Nephron (organoid): ENCODE measurements around the gene ZNF132.

Experiments used
- H3K27ac Mint-ChIP-seq, 3 experiments: 2 replicates each; pipeline ENCODE4 v1.8.0; 2020; ENCODE audit warnings: mixed read lengths in 3 of 3, mild to moderate bottlenecking in 2 of 3, moderate library complexity in 1 of 3
- H3K27me3 Mint-ChIP-seq: 2 replicates; pipeline ENCODE4 v1.8.0; 2021; ENCODE audit warnings: low read depth, mild to moderate bottlenecking, moderate library complexity, mixed read lengths
- H3K36me3 Mint-ChIP-seq: 2 replicates; pipeline ENCODE4 v1.8.0; 2020; ENCODE audit warnings: low read depth, mixed read lengths
- H3K4me1 Mint-ChIP-seq: 2 replicates; pipeline ENCODE4 v1.8.0; 2020; ENCODE audit warnings: mixed read lengths
- H3K4me3 Mint-ChIP-seq, 3 experiments: 2 replicates each; pipeline ENCODE4 v1.8.0; 2020; ENCODE audit warnings: mild to moderate bottlenecking in 3 of 3, mixed read lengths in 3 of 3, moderate library complexity in 2 of 3
- H3K9me3 Mint-ChIP-seq: 2 replicates; pipeline ENCODE4 v1.8.0; 2020; ENCODE audit warnings: mixed read lengths
- TF ChIP-seq, protein P1 (sequence below), 3 experiments: fragments of 200-600 bp; sonication (generic); IDR thresholded peaks; one replicate each; pipeline ENCODE4 v1.5.0; 2021; ENCODE audit warnings: antibody characterized with exemption in 3 of 3; ENCODE audit not compliant: unreplicated experiment in 3 of 3

ZNF132 gene

DNA sequence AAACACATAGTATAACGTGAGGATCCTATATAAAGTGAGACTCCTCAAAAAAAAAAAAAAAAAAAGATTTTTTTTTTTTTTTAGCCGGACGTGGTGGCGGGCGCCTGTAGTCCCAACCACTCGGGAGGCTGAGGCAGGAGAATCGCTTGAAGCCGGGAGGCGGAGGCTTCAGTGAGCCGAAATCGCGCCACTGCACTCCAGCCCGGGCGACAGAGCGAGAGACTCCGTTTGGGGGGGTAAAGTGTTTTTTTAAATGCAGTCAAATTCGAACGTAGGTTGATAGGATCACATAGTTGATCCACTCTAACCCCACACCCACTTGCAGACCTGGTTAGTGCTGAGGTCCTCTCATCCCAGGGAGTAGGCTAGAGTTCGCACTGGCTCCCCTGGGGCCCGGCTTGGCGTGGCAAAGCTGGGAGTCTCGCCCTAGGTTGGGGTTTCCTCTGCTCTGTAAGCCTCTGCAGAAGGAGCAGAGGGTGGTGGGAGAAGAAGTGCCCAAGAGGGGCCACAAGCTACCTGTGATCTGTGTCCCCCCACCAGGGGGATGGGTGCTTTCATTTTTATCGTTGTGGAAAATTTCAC, 38.0 kb downstream of the ZNF132 start:
- no peak overlapping the region for H3K27ac Mint-ChIP-seq
- peaks cover 22% of the 10 kb centered on the region for H3K4me1 Mint-ChIP-seq
- H3K36me3 Mint-ChIP-seq: peaks cover 15% of the 10 kb centered on the region

DNA sequence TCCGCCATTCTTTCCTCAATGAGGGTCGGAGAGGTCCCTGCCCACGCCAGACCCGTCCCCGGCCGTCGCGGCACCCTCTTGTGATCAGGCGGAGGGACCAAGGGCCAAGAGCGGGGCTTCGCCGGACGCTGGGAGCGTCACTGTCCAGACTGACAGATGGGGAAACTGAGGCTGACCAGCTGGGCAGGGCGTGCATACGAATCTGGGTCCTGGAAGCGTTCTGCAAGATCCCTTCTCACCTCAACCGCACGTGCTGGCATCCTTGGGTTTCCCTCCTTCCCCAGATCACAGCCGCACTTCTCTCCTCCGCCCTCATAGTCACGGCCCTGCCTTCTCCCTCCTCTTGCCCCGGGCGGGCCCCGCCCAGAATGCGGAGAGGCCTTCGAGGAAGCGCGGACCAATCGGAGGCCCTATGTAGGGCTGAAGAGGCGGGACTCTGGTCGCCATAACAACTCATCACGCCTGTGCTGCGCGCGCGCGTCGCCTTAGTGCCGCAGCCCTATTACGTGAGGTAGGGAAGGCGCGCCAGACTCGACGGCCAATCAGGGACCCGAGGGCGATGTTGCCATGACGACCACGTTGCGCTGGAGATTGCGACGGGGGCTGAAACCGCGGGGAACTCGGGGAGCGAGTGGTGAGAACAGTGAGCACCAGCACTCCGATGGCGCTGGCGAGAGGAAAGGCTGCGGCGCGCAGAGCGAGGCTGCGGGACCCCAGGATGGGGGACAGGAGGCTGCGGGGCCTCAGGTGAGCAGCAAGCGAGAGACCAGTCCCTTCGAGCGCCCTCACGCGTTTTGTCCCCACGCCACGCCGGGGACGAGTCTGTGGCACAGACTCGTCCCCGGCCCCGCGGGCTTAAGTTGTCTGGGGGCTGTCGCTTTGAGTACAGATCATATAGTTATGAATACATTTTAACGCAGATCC, 38.8 kb downstream of the ZNF132 start:
- Mint-ChIP-seq H3K27me3 (no peaks in the 10 kb centered on the region), H3K9me3 (no peaks in the 10 kb centered on the region), H3K4me3 (peak overlapping the region; percentile 90 to 93 (median 92)), H3K27ac (peak overlapping the region; percentile 53 to 88 (median 85)), H3K36me3 (peaks cover 8% of the 10 kb centered on the region), H3K4me1 (peaks cover 17% of the 10 kb centered on the region)
- TF ChIP-seq, protein P1, sequence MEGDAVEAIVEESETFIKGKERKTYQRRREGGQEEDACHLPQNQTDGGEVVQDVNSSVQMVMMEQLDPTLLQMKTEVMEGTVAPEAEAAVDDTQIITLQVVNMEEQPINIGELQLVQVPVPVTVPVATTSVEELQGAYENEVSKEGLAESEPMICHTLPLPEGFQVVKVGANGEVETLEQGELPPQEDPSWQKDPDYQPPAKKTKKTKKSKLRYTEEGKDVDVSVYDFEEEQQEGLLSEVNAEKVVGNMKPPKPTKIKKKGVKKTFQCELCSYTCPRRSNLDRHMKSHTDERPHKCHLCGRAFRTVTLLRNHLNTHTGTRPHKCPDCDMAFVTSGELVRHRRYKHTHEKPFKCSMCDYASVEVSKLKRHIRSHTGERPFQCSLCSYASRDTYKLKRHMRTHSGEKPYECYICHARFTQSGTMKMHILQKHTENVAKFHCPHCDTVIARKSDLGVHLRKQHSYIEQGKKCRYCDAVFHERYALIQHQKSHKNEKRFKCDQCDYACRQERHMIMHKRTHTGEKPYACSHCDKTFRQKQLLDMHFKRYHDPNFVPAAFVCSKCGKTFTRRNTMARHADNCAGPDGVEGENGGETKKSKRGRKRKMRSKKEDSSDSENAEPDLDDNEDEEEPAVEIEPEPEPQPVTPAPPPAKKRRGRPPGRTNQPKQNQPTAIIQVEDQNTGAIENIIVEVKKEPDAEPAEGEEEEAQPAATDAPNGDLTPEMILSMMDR (IDR thresholded peaks at IDR 0.05; ENCODE audit: unreplicated experiment in 3 of 3): no peak

More for the DNA sequence above, 38.0 kb downstream of the ZNF132 start:
- no peaks in the 10 kb centered on the region for H3K9me3 Mint-ChIP-seq
- H3K4me3 Mint-ChIP-seq: peak overlapping the region; percentile 90 to 93 (median 92)
- TF ChIP-seq, protein P1 (IDR thresholded peaks at IDR 0.05; ENCODE audit: unreplicated experiment in 3 of 3): no peak
- H3K27me3 Mint-ChIP-seq: no peaks in the 10 kb centered on the region

DNA sequence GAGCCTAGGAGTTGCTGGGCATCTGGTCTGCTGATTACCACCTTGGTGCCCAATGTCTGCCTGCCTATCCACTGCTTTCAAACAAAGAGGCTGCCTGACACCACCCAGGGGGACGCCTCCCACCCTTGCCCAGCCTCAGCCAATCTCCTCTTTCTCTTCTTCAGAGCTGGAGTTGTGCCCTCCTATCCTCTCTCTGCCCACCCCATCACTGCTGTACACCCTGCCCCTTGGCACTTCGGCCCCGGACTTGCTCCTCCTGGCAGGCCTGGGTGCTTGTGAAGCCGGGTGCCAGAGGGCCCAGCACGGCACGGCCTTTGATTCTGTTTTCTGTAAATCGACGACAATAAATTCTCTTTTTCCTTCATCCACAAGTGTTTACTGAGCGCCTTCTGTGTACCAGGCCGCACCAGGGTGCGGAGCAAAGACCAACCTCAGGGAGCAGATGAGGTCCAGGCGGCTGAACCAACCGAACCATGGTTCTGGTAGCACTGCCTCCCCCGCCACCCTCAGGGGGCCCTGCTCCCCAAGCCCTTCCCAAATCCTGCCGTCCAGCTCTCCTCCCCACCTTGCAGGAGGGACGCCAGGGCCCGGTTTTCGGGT, 39.5 kb downstream of the ZNF132 start:
- peaks cover 7% of the 10 kb centered on the region for H3K36me3 Mint-ChIP-seq
- no peaks in the 10 kb centered on the region for H3K9me3 Mint-ChIP-seq
- peak overlapping the region; percentile 90 to 93 (median 92) for H3K4me3 Mint-ChIP-seq
- H3K27ac Mint-ChIP-seq: peak overlapping the region in 1 of 3 experiments; percentile 53
- H3K4me1 Mint-ChIP-seq: peaks cover 17% of the 10 kb centered on the region
- TF ChIP-seq, protein P1 (IDR thresholded peaks at IDR 0.05; ENCODE audit: unreplicated experiment in 3 of 3): no peak
- no peaks in the 10 kb centered on the region for H3K27me3 Mint-ChIP-seq

DNA sequence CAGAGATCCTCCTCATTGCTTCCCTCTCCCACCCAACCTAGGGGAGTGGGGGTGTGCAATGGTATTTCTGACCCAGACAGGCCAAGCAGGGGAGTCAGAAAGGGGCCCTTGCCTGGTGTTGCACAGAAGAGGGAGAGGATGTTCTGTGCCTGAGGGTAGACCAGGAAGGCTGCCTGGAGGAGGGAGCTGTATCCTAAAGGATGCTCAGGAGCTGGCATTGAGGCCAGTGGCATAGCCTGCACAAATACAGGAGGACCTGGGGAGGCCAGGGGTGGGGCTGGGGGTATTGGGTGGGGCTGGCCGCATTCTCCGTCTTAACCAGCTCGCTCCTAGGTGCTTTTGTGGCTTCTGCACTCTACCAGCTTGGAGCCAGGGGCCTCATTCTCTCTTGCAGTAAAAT, 40.0 kb downstream of the ZNF132 start:
- H3K4me3 Mint-ChIP-seq: peak overlapping the region; percentile 76 to 93 (median 77)
- no peaks in the 10 kb centered on the region for H3K9me3 Mint-ChIP-seq
- TF ChIP-seq, protein P1 (IDR thresholded peaks at IDR 0.05; ENCODE audit: unreplicated experiment in 3 of 3): no peak
- peaks cover 17% of the 10 kb centered on the region for H3K4me1 Mint-ChIP-seq
- H3K27me3 Mint-ChIP-seq: no peaks in the 10 kb centered on the region
- H3K36me3 Mint-ChIP-seq: peaks cover 10% of the 10 kb centered on the region
- peak overlapping the region in 1 of 3 experiments; percentile 35 for H3K27ac Mint-ChIP-seq

DNA sequence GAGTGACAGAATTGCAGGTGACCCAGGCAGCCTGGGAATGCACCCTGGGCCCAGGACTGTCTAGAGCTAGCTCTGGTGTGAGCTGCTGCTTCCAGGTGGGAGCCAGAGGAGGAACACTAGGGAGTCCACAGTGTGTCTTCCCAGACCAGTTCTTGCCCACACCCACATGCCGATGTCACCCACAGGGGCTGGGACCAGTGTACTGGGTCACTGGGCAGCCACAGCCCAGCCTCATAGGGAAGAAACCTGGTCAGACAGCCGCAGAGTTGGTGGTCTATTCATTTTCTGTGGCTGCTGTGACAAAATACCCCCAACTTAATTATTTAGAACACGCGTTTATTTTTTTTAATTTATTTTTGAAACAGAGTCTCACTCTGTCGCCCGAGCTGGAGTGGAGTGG, 41.4 kb downstream of the ZNF132 start:
- TF ChIP-seq, protein P1 (IDR thresholded peaks at IDR 0.05; ENCODE audit: unreplicated experiment in 3 of 3): no peak
- H3K27ac Mint-ChIP-seq: no peak overlapping the region
- H3K4me3 Mint-ChIP-seq: no peak overlapping the region
- no peaks in the 10 kb centered on the region for H3K27me3 Mint-ChIP-seq
- H3K36me3 Mint-ChIP-seq: peaks cover 18% of the 10 kb centered on the region
- no peaks in the 10 kb centered on the region for H3K9me3 Mint-ChIP-seq
- peaks cover 17% of the 10 kb centered on the region for H3K4me1 Mint-ChIP-seq
